GM18873 (cell line): ENCODE measurements around the gene GPX5.
"Not testable (repeated sequence)": the region's sequence is repeated elsewhere in the genome, so short reads cannot be mapped to it uniquely, and the experiment has no call there.

Source experiments
- ATAC-seq: cut with Tn5 transposase; IDR thresholded peaks from one replicate; pipeline ENCODE4 v1.9.1; 2021; ENCODE audit warnings: mild to moderate bottlenecking, moderate library complexity, moderate number of reproducible peaks; ENCODE audit not compliant: unreplicated experiment, low FRiP score

GPX5 gene

GRCh38 chr6:28511628-28512300 is 13.9 kb upstream of the GPX5 start:
- no peak for ATAC-seq

- not testable (repeated sequence) for ATAC-seq
Observed at GRCh38 chr6:28512387-28512786, 13.3 kb upstream of the GPX5 start.

- ATAC-seq, result no peak
Observed at GRCh38 chr6:28515676-28516075, 10.0 kb upstream of the GPX5 start, which contains the start of gene GPX6. Gene GPX6 (minus strand): TSS chr6:28515793. CDS start chr6:28515743, 50 bp downstream.

GRCh38 chr6:28517964-28518363 is 7.7 kb upstream of the GPX5 start:
- ATAC-seq, result no peak

GRCh38 chr6:28522594-28523240 is 3.0 kb upstream of the GPX5 start:
- ATAC-seq, result no peak

- ATAC-seq, result no peak
Observed at GRCh38 chr6:28523241-28523622, 2.4 kb upstream of the GPX5 start.

- no peak for ATAC-seq
Observed at GRCh38 chr6:28530777-28531176, 5.1 kb downstream of the GPX5 start.

- ATAC-seq, result no peak
Observed at GRCh38 chr6:28531479-28532128, 5.9 kb downstream of the GPX5 start.

- no peak for ATAC-seq
Observed at GRCh38 chr6:28534306-28534705, 8.6 kb downstream of the GPX5 start.

- no peak for ATAC-seq
Observed at GRCh38 chr6:28534875-28535274, 9.2 kb downstream of the GPX5 start.

GRCh38 chr6:28537065-28537464 is 11.4 kb downstream of the GPX5 start:
- no peak for ATAC-seq

GRCh38 chr6:28537509-28538140 is 11.9 kb downstream of the GPX5 start:
- ATAC-seq, result no peak

- no peak for ATAC-seq
Observed at GRCh38 chr6:28541996-28542395, 16.3 kb downstream of the GPX5 start.

- ATAC-seq, result no peak
Observed at GRCh38 chr6:28542440-28543296, 17.0 kb downstream of the GPX5 start.

GRCh38 chr6:28543651-28544610 is 18.2 kb downstream of the GPX5 start:
- no peak for ATAC-seq

GRCh38 chr6:28545955-28546354 is 20.3 kb downstream of the GPX5 start:
- no peak for ATAC-seq

- not testable (repeated sequence) for ATAC-seq
Observed at GRCh38 chr6:28547003-28547402, 21.3 kb downstream of the GPX5 start.

- ATAC-seq, result no peak
Observed at GRCh38 chr6:28551891-28552666, 26.4 kb downstream of the GPX5 start.
